NCI-H2029 (cell line): Measurements from ENCODE around the gene EPAS1.

ENCODE experiments used
- DNase-seq: peaks from one replicate; lab custom pipeline; 2025; lab: John Stamatoyannopoulos, UW

The EPAS1 gene

DNA sequence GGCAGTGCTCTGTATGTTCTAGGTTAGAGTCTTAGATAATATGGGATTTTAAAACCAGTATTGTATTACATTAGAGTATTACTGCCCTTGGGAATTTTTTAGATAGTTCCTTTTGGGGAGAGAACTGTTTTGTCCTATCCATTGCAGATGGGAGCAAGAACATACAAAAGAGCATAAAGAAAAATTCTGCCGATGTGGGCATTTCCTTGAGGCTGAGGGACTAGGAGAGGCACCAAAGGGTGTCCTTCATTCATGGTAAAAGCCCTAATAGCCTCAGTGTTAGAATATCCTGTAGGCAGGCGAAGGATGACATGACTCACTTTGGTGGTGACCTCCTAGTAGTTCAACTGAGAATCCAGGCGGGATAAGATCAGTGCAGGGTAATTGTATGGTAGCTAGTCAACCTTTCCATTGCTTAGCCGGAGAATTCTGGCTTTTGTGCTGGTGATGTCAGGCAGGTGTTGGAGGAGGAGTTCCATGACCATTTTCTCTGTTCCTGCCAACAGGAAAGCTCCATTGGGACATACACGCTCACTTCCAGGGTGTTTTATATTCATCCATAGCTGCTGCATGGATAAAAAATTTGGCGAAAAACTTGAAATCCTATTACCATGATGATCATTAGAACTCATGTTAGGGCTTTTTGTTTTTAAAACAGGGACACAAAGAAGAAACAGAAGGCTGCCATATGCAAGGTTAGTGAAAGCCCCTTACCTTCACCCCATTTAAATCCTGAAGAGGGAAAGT lies 28.1 kb downstream of the EPAS1 start:
- DNase-seq = peak; percentile 38

DNA sequence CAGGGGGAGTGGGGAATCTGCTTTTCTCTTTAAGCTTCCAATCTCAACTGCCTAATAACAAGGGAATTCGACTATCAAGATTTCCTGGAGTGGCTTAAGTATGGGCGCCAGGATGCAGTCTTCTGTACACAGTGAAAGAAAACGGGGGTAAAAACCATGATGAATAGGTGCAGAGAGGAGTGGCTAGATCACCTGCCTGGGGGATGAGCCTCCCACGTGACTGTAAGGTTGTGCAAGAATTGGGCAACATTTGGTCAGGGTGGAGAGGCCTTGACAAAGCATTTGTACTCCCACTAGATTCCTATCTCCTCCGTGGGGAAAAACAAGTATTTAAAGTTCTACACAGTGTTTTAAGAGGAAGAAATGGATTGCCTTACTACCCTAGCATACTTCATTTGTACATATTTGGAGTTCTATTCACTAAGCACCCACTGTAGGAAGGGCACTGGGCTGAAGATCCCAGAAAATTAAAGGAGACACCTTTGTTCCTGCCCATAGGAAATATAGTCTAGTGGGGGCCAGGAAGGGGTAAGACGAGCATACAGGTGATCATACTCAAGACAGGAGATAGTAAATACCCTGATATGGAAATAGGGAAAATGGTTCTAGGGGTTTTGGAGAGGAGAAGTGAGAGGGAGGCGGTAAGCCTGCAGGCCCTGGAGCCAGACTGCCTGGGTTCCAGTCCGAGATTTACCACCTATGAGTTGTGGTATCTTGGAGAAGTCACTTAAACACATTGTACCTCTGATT lies 29.2 kb downstream of the EPAS1 start:
- DNase-seq = peak; percentile 46

DNA sequence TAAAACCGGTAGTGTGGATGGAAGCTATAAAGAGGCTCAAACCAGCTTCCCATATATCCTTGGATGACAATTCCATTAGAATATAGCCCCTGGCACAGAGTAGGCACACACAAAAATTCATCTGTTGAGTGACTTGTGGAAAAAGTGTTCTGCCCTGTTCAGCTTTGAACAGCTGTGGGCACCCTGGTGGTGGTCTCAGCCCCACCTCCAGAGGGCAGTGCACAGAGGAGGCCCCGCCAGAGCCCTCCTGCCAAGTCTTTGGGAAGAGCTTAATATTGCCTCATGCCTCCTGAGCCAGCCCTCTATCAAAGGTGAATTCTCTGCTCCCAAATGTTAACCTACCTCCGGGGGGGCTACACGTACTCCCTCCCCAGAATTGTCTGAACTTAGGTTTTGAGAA lies 30.4 kb downstream of the EPAS1 start:
- DNase-seq = no peak

DNA sequence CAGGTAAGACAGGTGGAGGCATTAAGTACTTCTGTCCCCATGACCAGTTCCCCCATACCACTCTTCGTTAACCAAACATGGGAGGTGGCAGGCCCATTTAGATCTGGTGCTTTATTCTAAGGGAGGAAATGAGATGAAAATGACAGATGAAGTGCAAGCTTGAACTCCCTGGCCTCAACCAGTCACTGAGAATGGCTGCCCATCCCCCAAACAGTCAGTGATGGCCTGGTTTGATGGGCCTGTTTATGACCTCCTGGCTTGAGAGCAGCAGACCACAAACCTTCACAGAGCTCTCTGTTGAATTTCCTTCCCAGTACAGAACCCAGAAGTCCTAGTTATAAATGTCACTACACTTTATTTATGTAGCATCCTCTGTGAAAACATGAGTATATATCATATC lies 31.1 kb downstream of the EPAS1 start:
- no peak for DNase-seq

DNA sequence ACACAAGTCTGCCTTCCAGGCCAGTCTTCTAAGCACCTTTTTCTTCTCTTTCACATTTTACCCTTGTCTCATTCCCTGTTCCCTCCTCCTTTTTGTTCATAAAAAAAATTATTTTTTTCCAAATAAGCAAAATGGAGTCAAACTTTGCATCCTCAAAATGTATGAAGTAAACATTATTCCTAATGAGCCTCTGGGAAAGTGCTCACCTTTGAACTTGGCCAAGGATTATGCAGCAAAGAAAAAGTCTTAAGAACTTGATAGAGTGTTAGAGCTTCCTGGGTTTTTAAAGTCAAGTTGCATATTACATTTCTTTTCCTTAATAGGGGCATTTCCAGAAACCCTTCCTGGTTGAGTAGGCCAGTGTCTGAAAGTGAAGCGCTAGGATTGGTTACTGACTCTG lies 31.6 kb downstream of the EPAS1 start:
- DNase-seq = no peak

DNA sequence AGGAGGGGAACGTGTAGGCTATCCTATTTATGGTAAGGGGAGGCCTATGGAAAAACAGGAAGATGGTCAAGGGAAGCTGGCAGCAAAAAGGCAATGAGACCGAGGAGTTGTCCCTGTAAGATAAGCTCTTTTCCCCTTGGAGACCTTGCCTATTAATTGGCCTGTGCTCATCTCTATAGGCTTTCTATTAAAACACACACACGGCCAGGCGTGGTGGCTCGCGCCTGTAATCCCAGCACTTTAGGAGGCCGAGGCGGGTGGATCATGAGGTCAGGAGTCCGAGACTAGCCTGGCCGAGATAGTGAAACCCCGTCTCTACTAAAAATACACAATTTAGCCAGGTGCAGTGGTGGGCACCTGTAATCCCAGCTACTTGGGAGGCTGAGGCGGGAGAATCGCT lies 32.1 kb downstream of the EPAS1 start:
- no peak for DNase-seq

DNA sequence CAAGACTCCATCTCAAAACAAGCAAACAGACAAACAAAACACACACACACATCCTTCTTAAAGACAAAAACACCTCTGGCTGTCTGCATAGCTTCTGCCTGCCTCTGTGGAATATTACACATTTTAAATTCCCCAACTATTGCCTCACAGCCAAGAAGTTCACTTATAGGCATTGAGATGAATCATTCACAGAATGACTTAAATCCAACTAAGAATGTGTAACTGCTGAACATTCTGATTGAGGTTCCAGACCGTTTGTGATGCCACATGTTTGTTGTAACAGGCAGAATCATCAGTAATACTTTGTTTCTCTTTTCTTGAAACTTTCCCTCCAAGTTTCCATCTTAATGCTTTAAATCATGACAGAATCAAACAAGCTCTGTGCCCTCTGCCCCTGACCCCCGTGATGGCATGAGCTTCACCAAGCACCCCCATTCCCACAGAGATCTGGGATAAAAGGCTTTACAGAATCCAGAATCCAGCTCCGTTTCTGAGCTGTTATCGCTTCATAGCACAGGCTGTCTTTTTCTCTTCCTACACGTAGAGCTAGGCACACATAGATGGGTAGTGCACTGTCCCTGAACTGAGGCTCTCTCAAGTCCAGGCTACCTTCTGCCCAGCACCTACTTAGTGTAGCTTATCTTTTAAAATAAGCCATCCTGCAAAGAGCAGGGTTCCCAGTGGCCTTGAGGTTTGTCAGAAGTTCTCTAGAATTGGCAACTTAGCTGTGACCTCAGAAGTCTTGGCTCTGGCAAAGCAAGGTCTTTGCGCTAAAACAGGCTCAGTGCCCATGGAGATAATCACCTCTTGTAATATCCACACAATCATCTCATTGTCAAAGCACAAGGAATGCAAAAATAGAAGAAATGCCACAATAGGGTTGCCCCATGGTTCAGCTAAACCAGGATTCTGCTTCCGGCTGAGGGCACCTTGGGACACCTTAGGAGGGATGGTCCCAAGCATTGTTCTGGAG lies 32.9 kb downstream of the EPAS1 start:
- DNase-seq = no peak

DNA sequence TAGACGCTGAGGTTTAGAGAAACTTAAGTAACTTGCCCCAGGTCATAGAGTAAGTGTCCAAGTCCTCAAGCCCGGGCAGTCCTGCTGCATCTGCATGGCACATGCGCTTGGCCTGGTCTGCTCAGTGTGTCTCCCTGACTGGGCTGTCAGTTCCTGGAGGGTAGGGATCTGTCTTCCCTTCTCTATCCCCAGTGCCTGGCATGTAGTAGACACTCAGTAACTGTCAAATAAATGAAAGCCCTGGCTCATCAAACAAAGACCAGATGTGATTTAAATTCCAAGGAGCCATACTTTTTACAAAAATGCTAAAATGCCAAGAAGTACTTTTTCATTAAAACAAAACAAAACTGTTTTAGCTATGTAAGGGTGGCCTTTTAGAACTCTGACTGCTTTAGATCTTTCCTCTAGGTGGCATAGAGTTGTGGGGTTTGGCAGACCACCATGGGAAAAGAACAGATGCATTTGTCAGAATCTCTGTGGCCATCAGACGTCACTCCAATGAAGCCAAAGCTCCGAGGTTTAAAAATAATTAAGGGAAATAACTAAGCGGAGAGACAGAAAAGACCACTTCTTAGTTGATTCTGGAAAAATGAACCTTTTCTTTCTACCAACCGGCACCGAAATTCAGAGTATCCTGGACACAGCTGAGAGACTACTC lies 34.0 kb downstream of the EPAS1 start:
- DNase-seq = no peak

DNA sequence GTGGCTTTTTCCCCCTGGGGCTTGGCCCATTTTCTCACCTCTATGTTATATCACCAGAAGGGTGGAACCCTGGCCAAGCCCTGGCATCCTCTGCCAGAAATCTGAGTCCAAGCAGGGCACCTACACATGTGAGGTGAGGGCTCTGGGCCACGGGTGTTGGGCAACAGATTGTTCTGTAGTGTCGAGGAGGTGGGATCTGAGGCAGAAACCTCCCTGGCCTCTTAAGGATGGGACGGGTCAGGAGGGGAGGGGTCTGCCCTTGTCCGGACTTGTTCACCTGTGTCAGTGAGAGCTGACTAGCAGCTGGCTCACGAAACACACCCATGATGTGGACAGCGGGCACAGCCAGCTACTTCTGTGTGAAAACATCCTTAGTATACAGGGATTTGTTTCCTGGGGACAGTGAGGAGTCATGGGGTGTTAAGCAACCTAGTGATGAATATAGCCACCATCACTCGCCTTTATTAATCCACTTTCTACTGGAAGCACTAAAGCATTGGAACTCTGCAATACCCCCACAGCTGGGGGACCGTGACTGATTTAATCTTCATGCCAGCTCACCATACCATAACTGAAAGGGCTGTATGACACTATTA lies 35.6 kb downstream of the EPAS1 start:
- DNase-seq = no peak

DNA sequence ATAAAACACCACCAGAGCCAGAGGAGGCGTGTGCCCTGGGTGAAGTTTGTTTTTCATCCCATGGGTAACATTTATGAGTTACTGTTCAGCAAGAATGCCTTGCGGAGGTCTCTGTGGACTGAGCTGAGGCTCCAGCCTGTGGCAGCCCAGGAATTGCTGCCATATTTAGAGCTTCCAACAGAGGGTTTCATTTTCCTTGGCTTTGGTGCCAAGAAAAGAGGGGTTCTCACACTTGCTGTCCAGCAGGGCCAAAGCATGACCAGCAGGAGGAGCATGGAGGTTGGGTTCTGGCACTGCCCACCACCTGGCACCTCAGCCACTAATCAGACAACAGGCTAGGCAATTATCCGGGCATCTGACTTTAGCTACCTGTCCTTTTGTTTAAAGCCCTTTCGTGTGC lies 36.7 kb downstream of the EPAS1 start:
- no peak for DNase-seq

DNA sequence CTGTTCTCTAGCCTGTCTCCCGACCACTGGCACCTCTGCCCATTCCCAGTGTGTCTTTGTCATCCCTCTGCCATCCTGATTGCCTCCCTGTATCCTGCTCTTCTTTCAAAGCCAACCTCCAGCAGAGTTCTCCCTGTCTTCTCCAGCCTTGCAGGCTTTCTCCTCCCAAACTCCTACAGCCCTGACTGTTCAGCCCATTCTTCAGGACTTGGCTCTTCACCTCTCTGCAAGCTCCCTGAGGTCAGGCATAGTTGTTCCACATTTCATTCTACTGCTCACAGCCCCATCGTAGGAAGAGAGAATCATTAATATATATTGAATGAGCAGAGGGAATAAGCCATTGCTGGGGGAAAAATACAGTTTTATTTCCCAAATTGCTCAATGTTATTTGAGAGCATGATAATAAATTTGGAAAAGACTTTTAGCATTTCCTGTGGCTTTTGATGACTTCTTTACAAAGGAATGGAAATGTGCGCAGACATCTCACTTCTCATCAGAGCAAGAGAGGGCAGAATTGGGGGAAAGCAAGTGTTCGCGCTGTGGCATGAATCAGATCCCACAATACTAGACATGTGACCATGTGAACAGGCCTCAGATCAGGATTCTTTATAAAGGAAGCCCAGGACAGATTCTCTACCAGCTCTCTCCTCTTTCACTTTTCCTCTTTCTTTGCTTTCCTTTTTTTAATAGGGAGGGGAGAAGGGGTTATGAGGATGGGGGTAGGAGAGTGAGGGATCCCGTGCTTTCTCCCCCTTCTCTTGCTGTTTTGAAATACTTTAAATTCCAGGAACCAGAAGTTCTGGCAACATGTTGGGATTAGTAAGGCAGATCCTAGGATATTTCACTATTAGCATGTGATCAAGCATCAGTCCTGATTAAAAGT lies 37.4 kb downstream of the EPAS1 start:
- DNase-seq = no peak

DNA sequence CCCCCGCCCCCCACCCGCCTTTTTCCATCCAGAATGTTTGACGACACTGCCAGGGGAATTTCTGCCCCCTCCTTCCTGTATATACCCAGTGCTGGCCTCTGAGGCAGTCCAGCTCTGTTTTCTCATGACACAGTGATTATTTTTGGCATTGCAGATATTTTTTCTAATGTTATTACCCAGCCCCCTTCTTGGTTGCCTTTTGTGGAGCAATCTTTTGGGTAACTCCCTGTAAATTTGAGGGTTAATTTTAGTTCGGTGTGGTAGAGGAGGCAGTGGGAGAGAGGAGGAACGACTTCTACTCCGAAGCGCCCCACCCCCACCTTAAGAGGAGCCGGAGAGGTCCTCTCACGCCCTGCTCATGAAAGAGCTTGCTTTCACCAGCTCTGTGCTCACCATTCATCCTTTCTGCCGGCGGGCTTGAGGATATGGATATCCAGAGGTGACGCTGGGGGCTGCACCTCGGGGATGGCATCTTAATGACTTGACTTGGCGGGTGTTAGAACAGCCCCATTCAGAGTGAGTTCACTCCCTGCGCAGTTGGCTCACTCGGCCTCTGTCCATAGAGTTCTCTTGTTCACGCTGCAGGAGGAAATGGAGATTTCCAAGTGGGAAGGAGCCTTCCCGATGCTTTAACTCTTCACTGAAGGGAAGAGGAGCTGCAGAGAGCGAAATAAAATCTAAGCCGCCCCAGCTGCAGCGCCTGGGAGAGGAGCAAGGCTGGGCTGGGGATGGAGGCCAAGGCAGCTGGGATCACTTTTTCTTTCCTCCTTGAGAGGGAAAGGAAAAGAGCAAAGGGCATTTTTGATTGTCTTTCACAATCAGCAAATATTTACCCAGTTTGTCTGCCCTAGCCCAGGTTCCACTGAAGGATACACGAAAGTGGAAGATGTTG lies 38.4 kb downstream of the EPAS1 start:
- DNase-seq = peak; percentile 49

DNA sequence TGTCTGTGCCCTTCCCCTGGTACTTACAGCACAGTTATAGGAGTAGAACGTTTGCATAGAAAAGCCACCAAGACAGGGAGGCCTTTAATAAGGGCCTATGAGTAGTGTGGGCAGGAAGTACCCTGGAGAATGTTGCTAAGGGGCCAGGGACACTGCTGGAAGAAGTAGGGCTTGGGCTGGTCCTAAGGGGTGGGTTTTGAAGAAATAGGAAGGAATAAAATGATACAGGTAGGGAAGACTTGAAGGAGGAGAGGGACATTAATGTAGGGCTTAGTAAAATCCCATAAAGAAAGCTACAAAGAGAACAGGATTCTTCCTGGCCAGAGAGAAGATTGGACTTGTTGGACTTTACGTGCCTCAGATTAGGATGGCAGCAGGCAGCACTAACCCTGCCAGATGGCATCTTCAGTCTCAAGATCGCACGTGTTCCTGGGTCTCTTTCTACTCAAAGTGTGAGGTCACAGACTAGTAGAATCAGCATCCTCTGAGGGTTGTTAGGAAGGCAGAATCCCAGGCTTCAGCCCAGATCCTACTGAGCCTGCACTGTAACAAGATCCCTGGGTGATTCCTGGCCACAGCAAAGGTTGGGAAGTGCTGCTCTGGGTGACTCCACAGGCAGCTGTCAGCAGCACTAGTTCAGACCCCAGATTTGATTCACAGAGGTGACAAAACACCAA lies 39.2 kb downstream of the EPAS1 start:
- no peak for DNase-seq

DNA sequence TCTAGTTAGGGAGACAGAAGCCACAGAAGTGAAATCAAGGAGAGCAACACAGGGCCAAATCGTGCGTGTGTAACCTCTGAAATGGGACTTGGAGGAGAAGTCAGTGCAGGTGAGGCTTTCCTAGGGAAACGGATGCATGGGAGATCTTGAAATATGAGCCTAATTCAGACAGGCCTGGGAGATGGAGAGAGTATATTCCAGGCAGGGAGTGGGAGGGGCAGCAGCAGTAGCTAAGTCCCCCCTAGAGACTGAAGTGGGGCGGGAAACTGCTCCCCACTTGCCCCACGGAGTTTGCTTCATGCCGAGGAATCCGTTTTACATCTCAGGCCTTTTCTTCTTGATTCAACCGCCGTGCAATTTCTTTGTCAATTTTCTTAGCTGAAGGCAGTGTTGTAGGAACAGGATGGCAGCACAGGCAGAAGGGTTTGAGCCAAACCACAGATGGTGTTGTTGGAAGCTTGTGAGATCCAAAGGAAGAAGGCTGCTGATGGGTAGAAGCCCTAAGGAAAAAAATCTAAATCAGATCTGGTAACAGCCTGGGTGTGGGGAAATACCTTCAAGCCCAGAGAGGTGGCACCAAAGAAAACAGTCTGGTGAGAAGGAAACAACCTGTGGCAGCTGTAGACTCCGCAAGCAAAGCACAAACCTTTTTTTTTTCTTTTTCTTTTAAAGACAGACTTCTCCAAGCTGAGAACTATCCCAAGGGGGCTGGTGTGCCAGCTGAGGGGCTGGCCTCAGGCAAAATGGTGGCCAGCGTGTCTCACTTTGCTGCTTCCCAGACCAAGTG lies 40.2 kb downstream of the EPAS1 start:
- DNase-seq = no peak

DNA sequence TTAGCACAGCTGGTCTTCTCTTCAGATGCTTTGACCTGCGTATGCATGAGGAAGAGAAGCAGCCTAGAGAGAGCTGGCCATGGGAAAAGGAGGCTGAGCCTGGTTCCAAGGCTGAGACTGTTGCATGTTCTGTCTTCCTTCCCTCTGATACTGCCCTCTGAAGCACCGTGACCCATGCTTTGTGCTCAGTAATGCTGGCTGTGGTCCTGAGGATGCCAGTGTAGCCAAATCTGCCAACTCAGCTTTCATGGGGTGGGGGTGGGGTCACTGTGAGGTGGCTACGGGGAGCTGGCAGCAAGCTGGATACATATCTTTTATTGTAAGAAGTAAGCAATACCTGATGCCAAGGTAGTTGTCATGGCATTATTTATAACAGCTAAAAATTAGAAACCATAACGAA lies 41.5 kb downstream of the EPAS1 start:
- DNase-seq = no peak

DNA sequence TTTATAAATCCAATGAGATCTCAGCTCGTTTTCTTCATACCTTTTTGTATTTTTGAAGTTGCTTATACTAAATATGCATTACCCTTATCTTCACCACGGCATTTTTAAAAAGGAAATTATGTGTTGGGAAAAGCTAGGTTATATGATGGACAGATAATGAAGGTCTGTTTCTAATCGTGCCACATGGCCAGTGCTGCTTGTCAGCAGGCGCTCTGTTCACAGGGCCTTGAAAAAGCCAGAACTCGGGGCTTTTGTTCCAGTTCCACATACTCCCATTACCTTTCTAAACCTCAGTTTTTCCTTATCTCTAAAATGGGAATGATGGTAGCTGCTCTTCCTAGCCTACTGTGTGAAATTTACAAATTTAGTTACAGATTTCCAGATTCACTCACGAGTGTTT lies 42.0 kb downstream of the EPAS1 start:
- no peak for DNase-seq

DNA sequence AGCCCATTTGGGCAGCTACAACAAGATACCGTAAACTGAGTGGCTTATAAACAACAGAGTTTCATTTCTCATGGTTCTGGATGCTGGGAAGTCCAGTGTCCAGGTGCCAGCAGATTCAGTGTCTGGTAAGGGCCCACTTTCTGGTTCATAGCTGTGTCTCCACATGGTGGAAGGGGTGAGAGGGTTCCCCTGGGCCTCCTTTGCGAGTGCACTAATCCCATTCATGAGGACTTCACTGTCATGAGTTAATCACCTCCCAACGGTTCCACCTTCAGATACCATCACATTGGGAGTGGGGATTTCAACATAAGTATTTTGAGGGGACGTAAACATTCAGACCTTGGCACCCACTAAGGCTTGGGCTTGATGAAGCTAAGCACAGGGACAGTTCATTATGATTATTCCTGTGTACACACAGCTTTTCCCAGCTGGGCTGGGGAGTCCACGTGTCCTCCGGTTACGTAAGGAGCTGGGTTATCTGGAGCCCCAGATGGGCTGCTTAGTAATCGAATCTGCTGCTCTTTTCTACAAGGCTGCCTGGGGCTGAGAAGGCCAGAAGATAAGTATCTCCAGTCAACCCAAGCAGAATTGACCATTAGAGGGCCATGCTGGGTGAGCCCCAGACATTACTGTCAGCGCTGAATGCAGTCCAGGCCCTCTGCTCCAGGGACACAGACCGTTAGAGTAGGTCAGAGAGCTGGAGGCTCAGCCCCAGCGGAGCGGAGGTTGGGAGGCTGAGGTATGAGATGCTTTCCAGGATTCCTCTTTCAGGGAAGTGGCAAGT lies 42.7 kb downstream of the EPAS1 start:
- DNase-seq = no peak
